WI38 (cell line): Measurements from ENCODE around the gene BBS4.

ENCODE experiments used
- H3K4me3 ChIP-seq: 2 replicates; pipeline ENCODE4 v1.5.1; 2011; ENCODE audit warnings: low read depth, mild to moderate bottlenecking, control low read depth, low read length
- TF ChIP-seq, protein P1 (sequence below): IDR thresholded peaks from 2 replicates; pipeline ENCODE4 v1.5.1; 2012; ENCODE audit warnings: low read depth, mild to moderate bottlenecking, control low read depth, low read length

BBS4 gene

DNA sequence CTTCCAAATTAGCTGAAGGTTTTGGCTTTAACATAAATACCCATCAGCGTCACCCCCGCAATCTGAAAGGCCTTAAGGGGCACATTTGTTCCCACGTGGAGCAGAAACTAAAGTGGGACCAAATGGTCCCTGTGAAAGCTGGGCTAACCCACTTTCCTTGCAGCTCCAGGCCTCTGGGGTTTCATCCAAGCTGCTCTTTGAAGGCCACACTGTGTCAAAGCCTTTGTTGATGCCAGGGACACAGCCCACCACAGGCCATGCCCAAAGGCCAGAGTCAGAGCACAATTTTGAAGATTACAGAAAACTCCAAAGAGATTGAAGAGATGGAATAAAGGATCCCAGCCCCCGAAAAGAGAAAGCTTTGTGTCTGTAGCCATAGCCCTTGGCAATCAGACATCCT lies 100.2 kb downstream of the BBS4 start:
- TF ChIP-seq, protein P1, sequence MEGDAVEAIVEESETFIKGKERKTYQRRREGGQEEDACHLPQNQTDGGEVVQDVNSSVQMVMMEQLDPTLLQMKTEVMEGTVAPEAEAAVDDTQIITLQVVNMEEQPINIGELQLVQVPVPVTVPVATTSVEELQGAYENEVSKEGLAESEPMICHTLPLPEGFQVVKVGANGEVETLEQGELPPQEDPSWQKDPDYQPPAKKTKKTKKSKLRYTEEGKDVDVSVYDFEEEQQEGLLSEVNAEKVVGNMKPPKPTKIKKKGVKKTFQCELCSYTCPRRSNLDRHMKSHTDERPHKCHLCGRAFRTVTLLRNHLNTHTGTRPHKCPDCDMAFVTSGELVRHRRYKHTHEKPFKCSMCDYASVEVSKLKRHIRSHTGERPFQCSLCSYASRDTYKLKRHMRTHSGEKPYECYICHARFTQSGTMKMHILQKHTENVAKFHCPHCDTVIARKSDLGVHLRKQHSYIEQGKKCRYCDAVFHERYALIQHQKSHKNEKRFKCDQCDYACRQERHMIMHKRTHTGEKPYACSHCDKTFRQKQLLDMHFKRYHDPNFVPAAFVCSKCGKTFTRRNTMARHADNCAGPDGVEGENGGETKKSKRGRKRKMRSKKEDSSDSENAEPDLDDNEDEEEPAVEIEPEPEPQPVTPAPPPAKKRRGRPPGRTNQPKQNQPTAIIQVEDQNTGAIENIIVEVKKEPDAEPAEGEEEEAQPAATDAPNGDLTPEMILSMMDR: no peak
- no peak overlapping the region for H3K4me3 ChIP-seq

DNA sequence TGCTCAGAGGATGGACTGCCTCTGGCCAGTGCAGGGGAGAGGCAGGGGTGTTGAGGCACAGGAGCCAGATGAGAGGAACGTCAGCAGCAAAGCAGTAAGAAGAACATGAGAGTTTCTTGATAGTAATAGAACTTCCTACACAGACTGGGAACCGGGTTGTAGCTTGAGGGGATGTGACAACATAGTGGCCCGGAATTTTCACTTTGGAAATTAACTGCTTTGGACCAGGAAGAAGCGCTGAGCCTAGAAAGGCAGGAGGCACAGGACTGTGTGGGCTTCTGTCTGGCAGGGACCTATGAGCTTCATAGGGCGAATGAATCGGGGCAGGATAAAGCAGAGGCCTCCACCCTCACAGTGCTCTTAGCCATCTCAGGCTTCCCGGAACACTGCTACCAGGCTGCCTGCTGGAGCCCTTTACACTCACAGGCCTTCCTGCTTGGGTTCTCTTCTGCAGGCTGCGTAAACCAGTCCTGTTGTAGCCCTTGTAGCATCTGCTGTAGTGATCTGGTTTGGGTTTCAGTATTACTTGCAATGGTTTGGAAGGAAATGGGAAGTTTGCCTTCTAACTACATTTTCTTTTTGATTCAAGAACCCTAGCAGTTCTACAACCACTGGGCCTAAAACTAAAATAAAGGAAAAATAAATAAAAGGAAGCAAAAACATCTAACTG lies 100.8 kb downstream of the BBS4 start:
- TF ChIP-seq, protein P1: no peak
- H3K4me3 ChIP-seq: no peak overlapping the region

DNA sequence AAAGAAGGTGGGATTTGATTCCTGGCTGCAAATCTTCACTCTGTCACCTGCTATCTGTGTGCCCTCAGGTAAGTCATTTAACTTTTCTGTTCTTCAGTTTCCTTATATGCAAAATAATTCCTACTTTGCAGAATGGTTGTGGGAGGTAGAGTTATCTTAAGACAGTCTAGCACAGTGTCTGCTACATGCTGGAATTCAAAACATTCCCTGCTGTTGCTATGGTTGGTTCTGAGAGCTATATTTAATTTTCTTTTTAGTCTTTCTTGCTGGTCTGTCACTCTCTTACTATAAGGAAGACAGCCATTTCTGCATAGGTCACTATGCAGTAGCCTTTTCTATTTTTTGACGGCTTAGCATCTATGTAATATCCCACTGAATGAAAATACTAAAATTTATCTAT lies 101.5 kb downstream of the BBS4 start:
- no peak overlapping the region for H3K4me3 ChIP-seq
- TF ChIP-seq, protein P1: no peak
